NCI-H82 treated with DMSO at 0.1 percent for 48 hours (cell line): ENCODE data around the gene TOP2B.

ENCODE experiments used
- DNase-seq: peaks from one replicate; lab custom pipeline; 2025; ENCODE audit not compliant: unreplicated experiment; lab: John Stamatoyannopoulos, UW

TOP2B gene

DNA sequence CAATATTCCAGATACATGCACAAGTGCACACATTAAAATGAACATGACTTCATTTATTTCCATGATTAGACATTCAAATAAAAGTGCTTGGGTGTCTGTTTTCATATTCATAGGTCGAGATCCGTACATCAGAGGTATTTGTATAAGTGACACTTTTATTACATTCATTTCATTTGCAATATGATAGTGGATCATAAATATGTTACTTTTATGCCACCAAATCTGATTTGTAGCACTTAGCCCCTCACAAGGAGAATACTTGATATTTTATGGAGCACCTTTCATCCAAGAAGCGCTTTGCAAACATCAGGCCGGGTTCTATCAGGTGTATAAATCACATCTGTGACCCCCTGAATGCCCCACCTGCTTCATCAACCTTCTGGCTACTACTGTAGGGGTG lies 100.6 kb downstream of the TOP2B start:
- no peak for DNase-seq

DNA sequence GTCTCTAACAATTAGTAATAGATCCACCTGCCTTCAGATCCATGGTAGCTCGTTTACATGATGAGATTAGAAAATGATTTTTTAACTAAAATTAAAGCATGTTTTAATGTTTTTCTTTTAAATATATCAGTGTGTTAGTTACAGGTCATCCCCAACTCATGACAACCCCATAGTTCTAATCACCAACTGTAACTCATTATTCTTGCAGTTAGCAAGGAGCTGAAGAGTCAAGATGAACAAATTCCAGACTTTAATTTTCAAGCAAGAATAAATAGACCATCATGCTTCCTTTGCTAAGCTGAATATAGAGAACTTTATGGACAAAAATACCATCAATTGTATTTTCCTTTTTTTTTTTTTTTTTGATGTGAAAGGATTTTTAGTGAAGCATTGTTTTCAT lies 101.1 kb downstream of the TOP2B start:
- no peak for DNase-seq

- no peak for DNase-seq
Measured at GRCh38 chr3:25558796-25559195, 105.9 kb downstream of the TOP2B start.

GRCh38 chr3:25558121-25558520 lies 106.6 kb downstream of the TOP2B start:
- DNase-seq = no peak

DNA sequence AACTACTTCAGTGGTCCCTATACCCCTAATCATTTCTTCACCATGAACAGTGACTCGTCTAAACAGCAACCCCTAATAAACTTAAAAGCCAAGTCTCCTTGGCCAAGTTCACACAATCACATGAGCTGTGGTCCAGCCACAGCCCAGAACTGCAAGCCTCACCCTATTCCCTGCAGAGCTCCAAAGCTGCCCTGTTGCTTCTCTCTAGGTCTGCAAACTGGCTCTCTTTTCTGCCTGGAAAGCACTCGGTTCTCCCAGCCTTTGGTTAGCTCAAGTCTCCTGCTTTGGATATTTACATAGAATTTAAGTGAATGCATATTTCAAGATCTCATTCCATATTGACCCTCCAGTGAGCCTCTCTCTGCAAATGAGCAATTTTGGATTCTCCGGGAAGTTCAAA lies 107.0 kb downstream of the TOP2B start:
- no peak for DNase-seq

GRCh38 chr3:25556447-25556846 lies 108.3 kb downstream of the TOP2B start:
- DNase-seq = no peak

- DNase-seq = no peak
Measured at GRCh38 chr3:25555695-25556437, 108.8 kb downstream of the TOP2B start.

DNA sequence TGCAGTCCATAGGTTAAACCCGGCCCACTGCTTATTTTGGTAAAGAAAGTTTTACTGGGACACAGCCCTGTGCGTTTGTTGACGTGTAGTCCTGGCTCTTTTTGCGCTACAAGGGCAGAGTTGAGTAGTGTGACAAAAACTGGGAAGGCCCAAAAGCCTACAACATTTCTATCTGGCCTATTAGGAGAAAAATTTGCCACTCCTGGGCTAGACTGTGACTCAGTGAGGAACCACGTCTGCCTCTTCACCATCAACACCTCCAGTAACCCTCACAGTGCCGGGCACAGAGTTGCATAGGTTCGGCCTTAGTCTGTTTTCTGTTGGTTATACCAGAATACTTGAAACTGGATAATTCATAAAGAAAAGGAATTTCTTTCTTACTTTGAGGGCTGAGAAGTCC lies 110.3 kb downstream of the TOP2B start:
- no peak for DNase-seq

- no peak for DNase-seq
Measured at GRCh38 chr3:25552251-25552650, 112.5 kb downstream of the TOP2B start.

GRCh38 chr3:25548836-25549235 lies 115.9 kb downstream of the TOP2B start:
- no peak for DNase-seq

DNA sequence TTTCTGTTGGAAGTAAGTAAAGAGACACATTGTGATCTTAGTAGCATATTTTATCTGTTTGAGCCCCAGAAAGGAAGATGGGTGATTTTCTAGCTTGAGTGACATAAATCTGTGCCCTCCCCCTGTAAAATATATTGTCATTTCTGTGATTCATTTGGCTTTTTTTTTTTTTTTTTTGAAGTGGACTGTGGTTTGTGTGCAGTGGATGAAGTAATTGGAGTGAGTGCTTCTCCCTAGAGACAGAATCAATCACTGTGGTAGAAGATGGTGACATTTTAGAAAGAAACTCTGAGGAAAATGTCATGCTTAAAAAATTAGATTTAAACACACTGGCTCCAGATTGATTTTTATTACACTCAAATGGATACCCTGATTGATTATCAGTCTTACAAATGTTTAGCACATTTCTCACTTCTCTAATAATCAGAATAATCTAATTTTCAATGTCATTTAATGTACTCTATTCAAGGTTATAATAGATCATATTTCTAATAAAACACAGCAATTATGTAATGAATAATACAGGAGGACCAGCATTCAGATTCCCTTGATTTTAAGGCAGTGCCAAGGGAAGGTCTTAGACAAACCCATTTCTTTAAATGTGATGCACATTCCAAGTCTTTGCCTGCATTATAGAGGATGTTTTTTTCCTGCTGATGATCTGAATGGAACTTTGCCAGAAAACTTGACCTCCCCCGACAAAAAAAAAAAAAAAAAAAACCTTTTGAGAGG lies 116.6 kb downstream of the TOP2B start:
- no peak for DNase-seq
